Endothelial cell (in vitro differentiated cells): Measurements from ENCODE around the gene OSBPL3. TPM values are rescaled to one million over a fixed set of nuclear protein-coding genes. Genes with fewer than 3 reads are reported as not detected.

Source experiments
- DNase-seq: peaks from one replicate; pipeline ENCODE4 v3.0.0; 2021; ENCODE audit warnings: low spot score
- H3K27ac Mint-ChIP-seq: one replicate; pipeline ENCODE4 v1.8.0; 2021; ENCODE audit warnings: mixed read lengths, inconsistent platforms; ENCODE audit not compliant: unreplicated experiment
- H3K27me3 Mint-ChIP-seq: one replicate; pipeline ENCODE4 v1.8.0; 2021; ENCODE audit warnings: mild to moderate bottlenecking, moderate library complexity, mixed read lengths, inconsistent platforms; ENCODE audit not compliant: unreplicated experiment
- H3K36me3 Mint-ChIP-seq: one replicate; pipeline ENCODE4 v1.8.0; 2021; ENCODE audit warnings: mild to moderate bottlenecking, low read depth, mixed read lengths, inconsistent platforms; ENCODE audit not compliant: unreplicated experiment
- H3K4me1 Mint-ChIP-seq: one replicate; pipeline ENCODE4 v1.8.0; 2021; ENCODE audit warnings: mild to moderate bottlenecking, mixed read lengths, inconsistent platforms; ENCODE audit not compliant: unreplicated experiment
- H3K4me3 Mint-ChIP-seq: one replicate; pipeline ENCODE4 v1.8.0; 2021; ENCODE audit warnings: mild to moderate bottlenecking, mixed read lengths, inconsistent platforms; ENCODE audit not compliant: unreplicated experiment
- H3K9me3 Mint-ChIP-seq: one replicate; pipeline ENCODE4 v1.8.0; 2021; ENCODE audit warnings: mixed read lengths, inconsistent platforms; ENCODE audit not compliant: unreplicated experiment
- total RNA-seq: library from RNA; stranded (reverse); fragmentation: NEBNext Ultra II Directional; extraction: Animal tissue kit (Norgen Biotek cat#: 25700); gene quantifications from one replicate; pipeline ENCODE4 v1.2.1, GENCODE V29; 2021; ENCODE audit not compliant: unreplicated experiment
- TF ChIP-seq, protein P1 (sequence below): fragments of 200-600 bp; sonication (generic); IDR thresholded peaks from one replicate; pipeline ENCODE4 v1.5.0; 2021; ENCODE audit warnings: antibody characterized with exemption; ENCODE audit not compliant: unreplicated experiment

The OSBPL3 gene
- total RNA-seq, 1 donor from 2014 or later: 3.1 TPM

DNA sequence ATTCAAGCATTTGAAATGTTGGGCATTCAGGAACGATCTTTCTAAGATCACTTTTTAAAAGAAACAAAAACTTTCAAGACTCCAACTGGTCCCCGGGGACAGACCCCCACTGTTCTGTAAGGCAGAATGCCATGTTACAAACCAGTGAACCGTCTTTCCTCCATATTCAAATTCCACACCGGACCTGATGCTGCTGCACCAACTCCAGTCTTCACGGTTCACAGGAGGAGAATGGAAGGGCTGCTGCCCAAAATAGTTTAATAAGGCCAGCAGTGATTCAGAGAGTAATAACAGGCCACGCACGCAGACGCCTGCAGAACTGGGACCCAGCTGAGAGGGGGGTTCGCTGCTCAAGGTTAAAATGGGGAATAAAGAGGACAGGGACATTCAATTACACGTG lies 47.2 kb downstream of the OSBPL3 start:
- no peaks in the 10 kb centered on the region for H3K27me3 Mint-ChIP-seq
- no peaks in the 10 kb centered on the region for H3K4me1 Mint-ChIP-seq
- TF ChIP-seq, protein P1, sequence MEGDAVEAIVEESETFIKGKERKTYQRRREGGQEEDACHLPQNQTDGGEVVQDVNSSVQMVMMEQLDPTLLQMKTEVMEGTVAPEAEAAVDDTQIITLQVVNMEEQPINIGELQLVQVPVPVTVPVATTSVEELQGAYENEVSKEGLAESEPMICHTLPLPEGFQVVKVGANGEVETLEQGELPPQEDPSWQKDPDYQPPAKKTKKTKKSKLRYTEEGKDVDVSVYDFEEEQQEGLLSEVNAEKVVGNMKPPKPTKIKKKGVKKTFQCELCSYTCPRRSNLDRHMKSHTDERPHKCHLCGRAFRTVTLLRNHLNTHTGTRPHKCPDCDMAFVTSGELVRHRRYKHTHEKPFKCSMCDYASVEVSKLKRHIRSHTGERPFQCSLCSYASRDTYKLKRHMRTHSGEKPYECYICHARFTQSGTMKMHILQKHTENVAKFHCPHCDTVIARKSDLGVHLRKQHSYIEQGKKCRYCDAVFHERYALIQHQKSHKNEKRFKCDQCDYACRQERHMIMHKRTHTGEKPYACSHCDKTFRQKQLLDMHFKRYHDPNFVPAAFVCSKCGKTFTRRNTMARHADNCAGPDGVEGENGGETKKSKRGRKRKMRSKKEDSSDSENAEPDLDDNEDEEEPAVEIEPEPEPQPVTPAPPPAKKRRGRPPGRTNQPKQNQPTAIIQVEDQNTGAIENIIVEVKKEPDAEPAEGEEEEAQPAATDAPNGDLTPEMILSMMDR: no peak
- no peaks in the 10 kb centered on the region for H3K9me3 Mint-ChIP-seq
- no peak overlapping the region for H3K4me3 Mint-ChIP-seq
- no peak for DNase-seq
- H3K27ac Mint-ChIP-seq: no peak overlapping the region
- no peaks in the 10 kb centered on the region for H3K36me3 Mint-ChIP-seq

DNA sequence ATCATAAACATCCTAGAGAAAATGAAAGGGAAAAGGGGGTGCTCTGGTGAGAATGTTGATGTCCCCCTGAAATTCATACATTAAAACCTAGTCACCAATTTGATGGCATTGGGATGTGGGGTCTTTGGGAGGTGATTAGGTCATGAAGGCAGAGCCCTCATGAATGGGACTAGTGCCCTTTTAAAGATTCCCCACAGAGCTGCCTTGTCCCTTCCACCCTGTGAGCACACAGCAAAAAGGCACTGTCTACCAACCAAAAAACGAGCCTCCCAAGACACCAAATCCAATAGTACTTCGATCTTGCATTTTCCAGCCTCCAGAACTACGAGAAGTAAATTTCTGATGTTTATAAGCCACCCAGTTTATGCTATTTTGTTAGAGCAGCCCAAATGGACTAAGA lies 47.6 kb downstream of the OSBPL3 start:
- H3K36me3 Mint-ChIP-seq: no peaks in the 10 kb centered on the region
- no peak for DNase-seq
- H3K27me3 Mint-ChIP-seq: no peaks in the 10 kb centered on the region
- TF ChIP-seq, protein P1: no peak
- H3K9me3 Mint-ChIP-seq: no peaks in the 10 kb centered on the region
- no peak overlapping the region for H3K27ac Mint-ChIP-seq
- H3K4me3 Mint-ChIP-seq: no peak overlapping the region
- no peaks in the 10 kb centered on the region for H3K4me1 Mint-ChIP-seq

DNA sequence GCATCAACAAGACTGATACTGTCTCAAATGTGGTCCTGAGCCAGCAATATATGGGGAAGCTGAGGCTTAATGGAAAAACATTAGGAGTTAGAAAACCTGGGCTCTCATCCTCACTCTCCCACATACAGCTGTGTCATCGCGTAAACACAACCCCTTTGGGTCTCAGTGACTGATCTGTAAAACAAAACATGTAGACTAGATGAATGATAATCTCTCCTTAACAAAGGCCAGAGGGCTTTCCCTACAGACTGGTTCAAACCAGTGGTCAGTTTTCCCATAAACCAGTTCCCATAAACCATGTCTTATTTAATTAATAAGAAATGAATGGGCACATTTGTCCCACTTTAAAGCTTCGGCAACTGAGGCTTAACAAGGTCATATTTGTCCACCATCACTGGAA lies 48.1 kb downstream of the OSBPL3 start:
- no peak for DNase-seq
- Mint-ChIP-seq H3K27me3 (no peaks in the 10 kb centered on the region), H3K9me3 (no peaks in the 10 kb centered on the region), H3K27ac (no peak overlapping the region), H3K4me3 (no peak overlapping the region), H3K36me3 (no peaks in the 10 kb centered on the region), H3K4me1 (no peaks in the 10 kb centered on the region)
- TF ChIP-seq, protein P1: no peak

DNA sequence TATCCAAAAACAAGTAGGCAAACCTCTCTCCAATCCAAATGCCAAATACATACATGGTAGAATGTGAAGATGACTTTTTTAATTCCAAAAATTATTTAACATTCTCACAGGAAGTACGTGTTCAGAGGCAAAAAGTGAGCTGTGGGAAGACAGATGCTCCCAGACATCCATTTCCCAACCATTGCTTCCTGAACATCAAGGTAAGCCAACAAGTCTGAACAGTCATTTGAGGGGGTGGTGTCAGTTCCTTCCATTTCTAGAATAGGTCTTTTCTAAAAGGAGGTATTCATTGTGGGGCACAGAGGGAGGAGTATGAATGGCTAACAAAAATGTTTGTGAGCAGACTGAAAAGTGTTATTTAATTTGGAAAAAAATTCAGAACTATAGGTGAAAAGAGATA lies 49.1 kb downstream of the OSBPL3 start:
- no peaks in the 10 kb centered on the region for H3K27me3 Mint-ChIP-seq
- H3K36me3 Mint-ChIP-seq: no peaks in the 10 kb centered on the region
- H3K4me1 Mint-ChIP-seq: no peaks in the 10 kb centered on the region
- no peak overlapping the region for H3K27ac Mint-ChIP-seq
- no peak for DNase-seq
- H3K4me3 Mint-ChIP-seq: no peak overlapping the region
- TF ChIP-seq, protein P1: no peak
- H3K9me3 Mint-ChIP-seq: no peaks in the 10 kb centered on the region

DNA sequence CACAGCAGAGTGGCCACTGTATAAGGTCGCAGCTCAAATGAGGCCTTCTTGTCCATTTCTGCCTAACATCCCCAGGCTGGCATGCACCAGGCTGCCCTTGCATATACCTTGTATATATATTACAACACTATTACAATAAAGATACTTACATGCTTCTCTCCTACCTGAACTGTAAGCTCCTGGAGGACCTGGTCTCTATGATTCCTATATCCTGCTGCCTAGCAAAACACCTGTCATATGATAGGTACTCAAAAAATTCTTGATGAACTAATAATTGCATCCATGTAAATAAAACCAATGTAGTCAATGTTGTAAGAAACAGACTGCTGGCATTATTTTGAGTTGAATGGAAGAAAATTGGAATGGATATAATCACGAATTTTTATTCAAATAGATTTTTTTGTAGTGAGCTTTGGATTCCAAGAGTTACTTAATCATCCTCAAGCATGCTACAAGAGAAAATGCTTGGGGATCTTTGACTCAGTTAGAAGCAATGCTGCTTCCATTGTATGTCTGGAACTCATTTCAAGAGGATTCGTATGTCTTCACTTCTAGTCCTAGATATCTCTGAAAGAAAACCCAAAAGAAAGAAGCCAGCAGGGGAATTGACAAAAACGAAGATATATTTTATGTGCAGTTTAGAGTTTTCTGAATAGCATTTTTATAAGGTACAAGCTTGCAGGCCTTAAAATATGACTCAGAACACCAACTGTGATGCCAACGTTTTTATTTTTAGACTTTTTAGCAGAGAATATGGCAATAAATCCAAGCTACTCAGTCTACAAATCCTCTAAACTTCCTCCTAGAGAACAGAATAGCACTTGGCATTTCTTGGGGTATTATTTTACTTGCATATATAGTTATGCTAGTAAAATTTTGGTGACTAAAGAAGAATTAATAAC lies 53.1 kb downstream of the OSBPL3 start:
- Mint-ChIP-seq H3K9me3 (no peaks in the 10 kb centered on the region), H3K4me1 (no peaks in the 10 kb centered on the region), H3K36me3 (no peaks in the 10 kb centered on the region), H3K4me3 (no peak overlapping the region), H3K27ac (no peak overlapping the region), H3K27me3 (no peaks in the 10 kb centered on the region)
- TF ChIP-seq, protein P1: no peak
- DNase-seq: no peak
